Mesenchymal stem cell (in vitro differentiated cells and primary cell): ENCODE measurements around the gene THADA.

Source experiments
- DNase-seq: peaks from one replicate; pipeline ENCODE4 v3.0.0-alpha.2; 2013
- H2AFZ ChIP-seq: one replicate; pipeline ENCODE4 v1.6.1; 2013; ENCODE audit warnings: low read depth, mild to moderate bottlenecking, control low read depth, inconsistent platforms, low read length, moderate library complexity
- H2AK5ac ChIP-seq: 2 replicates; pipeline ENCODE4 v1.6.1; 2013; ENCODE audit warnings: low read length, moderate library complexity, mild to moderate bottlenecking, inconsistent platforms; ENCODE audit not compliant: severe bottlenecking
- H2BK120ac ChIP-seq: one replicate; pipeline ENCODE4 v1.6.1; 2013; ENCODE audit warnings: low read depth, mild to moderate bottlenecking, inconsistent platforms, low read length, moderate library complexity
- H2BK12ac ChIP-seq, 2 experiments: one replicate each; pipeline ENCODE4 v1.6.1; 2013; ENCODE audit warnings: inconsistent platforms in 2 of 2, low read length in 2 of 2, mild to moderate bottlenecking in 2 of 2, moderate library complexity in 2 of 2, control low read depth in 1 of 2
- H2BK15ac ChIP-seq: one replicate; pipeline ENCODE4 v1.6.1; 2013; ENCODE audit warnings: mild to moderate bottlenecking, low read depth, inconsistent platforms; ENCODE audit not compliant: poor library complexity, severe bottlenecking
- H2BK5ac ChIP-seq: 2 replicates; pipeline ENCODE4 v1.6.1; 2013; ENCODE audit warnings: low read depth, mild to moderate bottlenecking, low read length, control low read depth, inconsistent platforms; ENCODE audit not compliant: poor library complexity, severe bottlenecking
- H3K14ac ChIP-seq, 2 experiments: one replicate each; pipeline ENCODE4 v1.6.1; 2013; ENCODE audit warnings: inconsistent platforms in 2 of 2, low read length in 2 of 2, control low read depth in 1 of 2, mild to moderate bottlenecking in 1 of 2, moderate library complexity in 1 of 2
- H3K18ac ChIP-seq, 2 experiments: one replicate each; pipeline ENCODE4 v1.6.1; 2013; ENCODE audit warnings: inconsistent platforms in 2 of 2, low read length in 2 of 2, control low read depth in 1 of 2, low read depth in 1 of 2, mild to moderate bottlenecking in 1 of 2
- H3K23ac ChIP-seq, 2 experiments: one replicate each; pipeline ENCODE4 v1.6.1; 2013; ENCODE audit warnings: inconsistent platforms in 2 of 2, low read length in 2 of 2, mild to moderate bottlenecking in 2 of 2, moderate library complexity in 2 of 2, control low read depth in 1 of 2
- H3K27ac ChIP-seq: 2 replicates; pipeline ENCODE4 v1.5.1; 2013; ENCODE audit warnings: mild to moderate bottlenecking, moderate library complexity, low read length, control low read depth, inconsistent platforms; ENCODE audit not compliant: poor library complexity, severe bottlenecking
- H3K27me3 ChIP-seq, 2 experiments: 2 replicates each; pipeline versions ENCODE4 v1.6.1 to v1.7.0; 2013; ENCODE audit warnings: low read length in 2 of 2, mild to moderate bottlenecking in 2 of 2, moderate library complexity in 2 of 2, control low read depth in 1 of 2, inconsistent platforms in 1 of 2; ENCODE audit not compliant: control insufficient read depth in 1 of 2, insufficient read depth in 1 of 2
- H3K36me3 ChIP-seq, 2 experiments: 2 replicates each; pipeline versions ENCODE4 v1.6.1 to v1.7.0; 2013; ENCODE audit warnings: low read length in 2 of 2, control low read depth in 1 of 2, inconsistent platforms in 1 of 2, low read depth in 1 of 2, mild to moderate bottlenecking in 1 of 2; ENCODE audit not compliant: insufficient read depth in 2 of 2, control insufficient read depth in 1 of 2
- H3K4ac ChIP-seq, 2 experiments: one replicate each; pipeline ENCODE4 v1.6.1; 2013; ENCODE audit warnings: inconsistent platforms in 2 of 2, low read length in 2 of 2, mild to moderate bottlenecking in 2 of 2, moderate library complexity in 2 of 2, control low read depth in 1 of 2, low read depth in 1 of 2
- H3K4me1 ChIP-seq: 2 replicates; pipeline ENCODE4 v1.6.1; 2013; ENCODE audit warnings: low read depth, low read length, control low read depth; ENCODE audit not compliant: control insufficient read depth, insufficient read depth
- H3K4me2 ChIP-seq: 2 replicates; pipeline ENCODE4 v1.6.1; 2013; ENCODE audit warnings: low read length, mild to moderate bottlenecking, inconsistent platforms; ENCODE audit not compliant: poor library complexity, severe bottlenecking
- H3K4me3 ChIP-seq, 2 experiments: 2 replicates each; pipeline versions ENCODE4 v1.5.1 to v1.7.0; 2013; ENCODE audit warnings: low read length in 2 of 2, mild to moderate bottlenecking in 2 of 2, control low read depth in 1 of 2, low read depth in 1 of 2; ENCODE audit not compliant: insufficient read depth in 1 of 2
- H3K79me1 ChIP-seq: replicated peaks from 2 replicates; pipeline ENCODE4 v1.6.1; 2013; ENCODE audit warnings: mild to moderate bottlenecking, control low read depth, low read length, inconsistent platforms; ENCODE audit not compliant: poor library complexity, severe bottlenecking
- H3K9ac ChIP-seq: 2 replicates; pipeline ENCODE4 v1.7.0; 2013; ENCODE audit warnings: mild to moderate bottlenecking, low read length, moderate library complexity
- H3K9me3 ChIP-seq: 2 replicates; pipeline ENCODE4 v1.7.0; 2013; ENCODE audit warnings: mild to moderate bottlenecking, low read length; ENCODE audit not compliant: control insufficient read depth
- H4K8ac ChIP-seq: one replicate; pipeline ENCODE4 v1.6.1; 2013; ENCODE audit warnings: inconsistent platforms, mild to moderate bottlenecking, low read length, moderate library complexity
- H4K91ac ChIP-seq: one replicate; pipeline ENCODE4 v1.6.1; 2013; ENCODE audit warnings: mild to moderate bottlenecking, low read length, inconsistent platforms
- WGBS: methylation state at CpG from one replicate; pipeline ENCODE4 v1.1.7; 2013; ENCODE audit warnings: mixed read lengths; 5-methylcytosine and 5-hydroxymethylcytosine counted together

THADA gene

DNA sequence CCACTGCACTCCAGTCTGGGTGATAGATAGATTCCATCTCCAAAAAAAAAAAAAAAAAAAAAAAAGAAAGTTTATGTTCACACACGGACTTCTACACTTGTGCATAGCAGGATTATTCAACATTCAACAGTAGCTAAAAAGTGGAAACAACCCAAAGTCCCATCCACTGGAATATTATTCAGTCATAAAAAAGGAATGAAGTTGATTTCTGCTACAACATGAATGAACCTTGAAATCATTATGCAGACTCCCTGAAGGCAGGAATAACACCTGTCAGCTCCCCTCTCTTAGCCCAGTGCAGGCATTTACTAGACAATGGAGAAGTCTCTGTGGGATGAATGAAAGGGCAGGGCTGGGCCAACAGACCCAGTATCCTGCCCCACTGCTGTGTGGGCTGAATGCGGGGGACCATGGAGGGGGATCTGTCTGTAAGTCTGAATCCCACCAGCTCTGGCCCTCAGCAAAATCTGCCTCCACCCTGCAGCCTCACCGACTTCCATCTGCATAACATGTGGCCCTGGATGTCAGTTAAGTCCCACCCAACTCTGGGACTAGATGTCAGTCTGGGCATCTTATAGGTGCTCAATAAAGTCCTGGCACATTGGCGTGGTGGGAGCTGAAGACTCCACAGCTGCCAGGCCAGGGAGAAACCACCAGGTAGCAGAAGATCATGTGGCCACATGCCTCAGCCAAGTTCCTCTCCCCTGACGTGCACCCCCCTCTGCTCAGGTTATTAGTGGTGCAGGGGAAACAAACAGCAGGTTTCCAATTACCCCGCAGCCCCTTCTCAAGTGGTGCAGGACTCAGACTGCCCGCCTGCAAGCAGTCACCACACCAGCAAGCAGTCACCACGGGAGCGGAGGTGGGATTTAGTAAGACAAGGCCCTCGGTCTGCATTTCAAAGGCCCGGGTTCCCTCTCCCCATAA, 378.3 kb downstream of the THADA start:
- peaks cover 25% of the 10 kb centered on the region for H3K4me1 ChIP-seq
- no peak overlapping the region for H2BK5ac ChIP-seq
- peak overlapping the region; percentile 100 for H3K9ac ChIP-seq
- peak overlapping the region in 1 of 2 experiments; percentile 73 for H3K4ac ChIP-seq
- peak overlapping the region; percentile 42 for H2BK120ac ChIP-seq
- H3K14ac ChIP-seq = no peak overlapping the region
- peak overlapping the region; percentile 66 for H4K8ac ChIP-seq
- H3K36me3 ChIP-seq = peaks cover 0 to 7% of the 10 kb centered on the region in 2 experiments
- H3K27me3 ChIP-seq = no peaks in the 10 kb centered on the region
- H4K91ac ChIP-seq = peak overlapping the region; percentile 3
- H3K4me2 ChIP-seq = peak overlapping the region; percentile 10
- peak overlapping the region in 1 of 2 experiments; percentile 75 for H3K18ac ChIP-seq
- H3K23ac ChIP-seq = peak overlapping the region in 1 of 2 experiments; percentile 46
- H3K9me3 ChIP-seq = no peaks in the 10 kb centered on the region
- peak; percentile 20 for DNase-seq
- no peak overlapping the region for H3K4me3 ChIP-seq
- 47% methylated on average over 10 of the region's 11 CpGs for WGBS
- H2BK12ac ChIP-seq = peak overlapping the region; percentile 0 to 87
- H3K79me1 ChIP-seq = peaks cover 3% of the 10 kb centered on the region
- peak overlapping the region; percentile 100 for H3K27ac ChIP-seq
- peak overlapping the region; percentile 78 for H2AK5ac ChIP-seq
- H2AFZ ChIP-seq = no peak overlapping the region
- H2BK15ac ChIP-seq = peak overlapping the region; percentile 80

DNA sequence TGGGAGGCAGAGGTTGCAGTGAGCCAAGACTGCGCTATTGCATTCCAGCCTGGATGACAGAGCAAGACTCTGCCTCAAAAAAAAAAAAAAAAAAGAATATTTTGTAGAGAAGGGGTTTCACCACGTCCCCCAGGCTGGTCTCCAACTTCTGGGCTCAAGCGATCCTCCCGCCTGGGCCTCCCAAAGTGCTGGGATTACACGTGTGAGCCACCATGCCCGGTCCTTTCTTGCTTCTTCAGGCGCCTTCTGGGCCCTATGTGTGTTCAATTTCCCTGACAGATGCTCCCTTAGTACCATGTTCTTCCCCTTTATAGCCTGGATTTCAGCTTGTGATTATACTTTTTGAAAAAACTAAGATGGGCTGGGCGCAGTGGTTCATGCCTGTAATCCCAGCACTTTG, 379.2 kb downstream of the THADA start:
- Histone ChIP-seq H2AK5ac (no peak overlapping the region), H2AFZ (no peak overlapping the region), H2BK120ac (no peak overlapping the region), H3K4me1 (peaks cover 25% of the 10 kb centered on the region), H3K27me3 (no peaks in the 10 kb centered on the region), H4K8ac (no peak overlapping the region), H3K18ac (no peak overlapping the region), H2BK12ac (no peak overlapping the region), H3K9me3 (no peaks in the 10 kb centered on the region), H2BK5ac (no peak overlapping the region), H3K23ac (no peak overlapping the region), H3K4me3 (no peak overlapping the region), H3K9ac (no peak overlapping the region), H3K27ac (no peak overlapping the region), H3K14ac (no peak overlapping the region), H3K4me2 (no peak overlapping the region), H3K4ac (no peak overlapping the region), H4K91ac (no peak overlapping the region), H3K79me1 (peaks cover 3% of the 10 kb centered on the region), H2BK15ac (no peak overlapping the region), H3K36me3 (no peaks in the 10 kb centered on the region)
- WGBS = 96% methylated on average over 8 of the region's 8 CpGs
- DNase-seq = no peak

DNA sequence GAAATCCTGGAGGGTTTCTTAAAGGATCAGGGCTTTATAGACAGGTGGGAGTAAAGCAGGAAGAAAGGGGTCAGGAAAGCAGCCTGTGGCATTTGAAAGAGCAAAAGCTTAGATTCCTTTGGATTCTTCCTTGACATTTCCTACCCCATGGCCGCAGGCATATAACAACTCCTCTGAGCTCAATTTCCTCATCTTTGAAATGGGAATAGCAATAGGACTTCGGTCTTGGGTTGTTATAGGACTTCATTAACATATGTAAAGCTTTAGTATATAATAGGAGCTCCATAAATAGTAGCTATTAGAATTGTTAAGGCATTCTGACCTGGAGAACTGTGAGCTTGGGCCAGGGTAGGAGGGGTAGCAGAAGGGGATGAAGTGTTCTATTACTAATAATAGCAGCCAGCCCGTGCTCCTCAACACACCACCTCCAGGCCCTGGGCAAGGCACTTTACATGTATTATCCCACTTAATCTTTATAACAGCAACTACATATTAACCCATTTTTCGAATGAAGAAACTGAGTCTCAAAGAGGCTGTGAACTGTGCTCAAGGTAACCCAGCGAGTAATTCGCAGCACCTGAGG, 380.1 kb downstream of the THADA start:
- no peaks in the 10 kb centered on the region for H3K36me3 ChIP-seq
- H3K18ac ChIP-seq = no peak overlapping the region
- H4K91ac ChIP-seq = no peak overlapping the region
- no peak overlapping the region for H4K8ac ChIP-seq
- WGBS = 74% methylated on average over 4 of the region's 6 CpGs
- H3K4me3 ChIP-seq = no peak overlapping the region
- peaks cover 27% of the 10 kb centered on the region for H3K4me1 ChIP-seq
- H2BK120ac ChIP-seq = no peak overlapping the region
- peaks cover 3% of the 10 kb centered on the region for H3K79me1 ChIP-seq
- H3K27me3 ChIP-seq = no peaks in the 10 kb centered on the region
- no peak for DNase-seq
- no peak overlapping the region for H3K9ac ChIP-seq
- H3K4me2 ChIP-seq = no peak overlapping the region
- H3K27ac ChIP-seq = no peak overlapping the region
- no peak overlapping the region for H3K23ac ChIP-seq
- no peaks in the 10 kb centered on the region for H3K9me3 ChIP-seq
- no peak overlapping the region for H2BK12ac ChIP-seq
- no peak overlapping the region for H2BK5ac ChIP-seq
- peak overlapping the region; percentile 58 for H2AK5ac ChIP-seq
- no peak overlapping the region for H2BK15ac ChIP-seq
- H3K14ac ChIP-seq = no peak overlapping the region
- no peak overlapping the region for H3K4ac ChIP-seq
- H2AFZ ChIP-seq = no peak overlapping the region

DNA sequence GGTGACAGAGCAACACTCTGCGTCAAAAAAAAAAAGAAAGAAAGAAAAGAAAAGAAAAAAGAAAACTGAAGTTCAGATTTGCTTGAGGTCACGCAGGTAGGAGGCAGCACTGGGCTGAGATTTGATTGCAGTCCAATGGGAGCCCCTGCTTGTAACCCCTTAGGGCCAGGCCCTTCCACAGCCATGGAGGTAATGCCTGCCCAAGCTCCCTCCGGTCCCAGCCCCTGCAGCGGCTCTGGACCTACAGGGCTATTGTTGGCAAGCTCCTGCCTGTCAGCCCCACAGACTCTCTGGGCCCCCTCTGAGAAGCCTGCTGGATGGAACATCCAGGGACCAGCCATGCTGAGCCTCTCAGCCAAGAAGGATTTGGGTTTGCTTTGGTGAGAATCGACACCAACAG, 381.6 kb downstream of the THADA start:
- Histone ChIP-seq H3K27me3 (no peaks in the 10 kb centered on the region), H3K4me3 (no peak overlapping the region), H2AFZ (no peak overlapping the region), H3K79me1 (peaks cover 3% of the 10 kb centered on the region), H2BK12ac (no peak overlapping the region), H4K8ac (no peak overlapping the region), H2BK120ac (no peak overlapping the region), H2BK5ac (no peak overlapping the region), H3K9me3 (no peaks in the 10 kb centered on the region), H3K14ac (no peak overlapping the region), H3K4me2 (no peak overlapping the region), H3K36me3 (no peaks in the 10 kb centered on the region), H3K4me1 (peaks cover 28% of the 10 kb centered on the region), H3K4ac (no peak overlapping the region), H2BK15ac (no peak overlapping the region), H4K91ac (no peak overlapping the region), H2AK5ac (peak overlapping the region; percentile 15), H3K9ac (no peak overlapping the region), H3K18ac (no peak overlapping the region), H3K23ac (no peak overlapping the region), H3K27ac (no peak overlapping the region)
- no peak for DNase-seq
- WGBS = 98% methylated on average over 5 of the region's 5 CpGs
